AG10803 (cell line): Measurements from ENCODE around the gene TACR2.
"Not testable (repeated sequence)": the region's sequence is repeated elsewhere in the genome, so short reads cannot be mapped to it uniquely, and the experiment has no call there.

Source experiments
- DNase-seq: peaks from one replicate; pipeline ENCODE4 v3.0.0; 2010; ENCODE audit warnings: low read depth
- H3K4me3 ChIP-seq: 2 replicates; pipeline ENCODE4 v1.5.1; 2011; ENCODE audit warnings: mild to moderate bottlenecking, low read length, control low read depth
- CTCF ChIP-seq: conservative IDR thresholded peaks from 2 replicates; pipeline ENCODE4 v1.5.1; 2011; ENCODE audit warnings: mild to moderate bottlenecking, low read length, control low read depth, inconsistent platforms

The TACR2 gene

GRCh38 chr10:69456880-69457693, 40.4 kb upstream of the TACR2 start:
- no peak for DNase-seq
- no peak overlapping the region for H3K4me3 ChIP-seq
- TF ChIP-seq CTCF: no peak

- no peak for DNase-seq
- no peak for TF ChIP-seq CTCF
- H3K4me3 ChIP-seq: no peak overlapping the region
These were observed 38.5 kb upstream of the TACR2 start for GRCh38 chr10:69455006-69455763.

GRCh38 chr10:69453795-69454194, 37.1 kb upstream of the TACR2 start:
- TF ChIP-seq CTCF: no peak
- no peak for DNase-seq
- no peak overlapping the region for H3K4me3 ChIP-seq

- no peak overlapping the region for H3K4me3 ChIP-seq
These were observed 36.1 kb upstream of the TACR2 start for GRCh38 chr10:69452676-69453415.

GRCh38 chr10:69451784-69452251, 35.1 kb upstream of the TACR2 start:
- peak overlapping the region; percentile 54 for H3K4me3 ChIP-seq
- DNase-seq: no peak
- TF ChIP-seq CTCF: no peak

More at GRCh38 chr10:69452676-69453415, 36.1 kb upstream of the TACR2 start:
- DNase-seq: no peak
- TF ChIP-seq CTCF: no peak

GRCh38 chr10:69451209-69451783, 34.6 kb upstream of the TACR2 start, which contains the start of gene TSPAN15:
TSS of gene TSPAN15 (plus strand) at chr10:69451465. CDS start at chr10:69451595, 130 bp downstream.
- DNase-seq: peak; percentile 56
- H3K4me3 ChIP-seq: peak within 1 kb of the TSS; percentile 54
- no peak for TF ChIP-seq CTCF

- H3K4me3 ChIP-seq, DNase-seq: not testable (repeated sequence)
These were observed 33.7 kb upstream of the TACR2 start for GRCh38 chr10:69450395-69450794.
